ENCODE data around the gene GPRC5A.

Gene GPRC5A

GRCh38 chr12:12954356-12954755 lies 63.0 kb downstream of the GPRC5A start:
- Histone ChIP-seq H3K9me3 (ENCODE audit: low read length) (no peaks in the 10 kb centered on the region), H3K36me3 (ENCODE audit: insufficient read depth, low read length) (no peaks in the 10 kb centered on the region), H3K4me3 (ENCODE audit: low read depth in 1 of 2, low read length in 2 of 2) (no peak overlapping the region), H3K27me3 (ENCODE audit: control insufficient read depth in 1 of 2, insufficient read depth in 2 of 2, low read length in 2 of 2) (no peaks in the 10 kb centered on the region), H3K27ac (ENCODE audit: low read depth, low read length) (no peak overlapping the region), H3K4me1 (ENCODE audit: insufficient read depth, low read length) (no peaks in the 10 kb centered on the region), H3K9ac (ENCODE audit: low read length) (no peak overlapping the region)

GRCh38 chr12:12954878-12955625 lies 63.7 kb downstream of the GPRC5A start:
- Histone ChIP-seq H3K27ac (ENCODE audit: low read depth, low read length) (no peak overlapping the region), H3K27me3 (ENCODE audit: control insufficient read depth in 1 of 2, insufficient read depth in 2 of 2, low read length in 2 of 2) (no peaks in the 10 kb centered on the region), H3K36me3 (ENCODE audit: insufficient read depth, low read length) (no peaks in the 10 kb centered on the region), H3K4me3 (ENCODE audit: low read depth in 1 of 2, low read length in 2 of 2) (no peak overlapping the region), H3K9me3 (ENCODE audit: low read length) (no peaks in the 10 kb centered on the region), H3K9ac (ENCODE audit: low read length) (no peak overlapping the region), H3K4me1 (ENCODE audit: insufficient read depth, low read length) (no peaks in the 10 kb centered on the region)

- Histone ChIP-seq H3K4me3 (ENCODE audit: low read depth in 1 of 2, low read length in 2 of 2) (no peak overlapping the region), H3K4me1 (ENCODE audit: insufficient read depth, low read length) (no peaks in the 10 kb centered on the region), H3K9ac (ENCODE audit: low read length) (no peak overlapping the region), H3K9me3 (ENCODE audit: low read length) (no peaks in the 10 kb centered on the region), H3K36me3 (ENCODE audit: insufficient read depth, low read length) (no peaks in the 10 kb centered on the region), H3K27me3 (ENCODE audit: control insufficient read depth in 1 of 2, insufficient read depth in 2 of 2, low read length in 2 of 2) (no peaks in the 10 kb centered on the region), H3K27ac (ENCODE audit: low read depth, low read length) (no peak overlapping the region)
These were observed 67.5 kb downstream of the GPRC5A start for GRCh38 chr12:12958886-12959285.

- H3K4me3 ChIP-seq (ENCODE audit: low read depth in 1 of 2, low read length in 2 of 2), result no peak overlapping the region
- H3K4me1 ChIP-seq (ENCODE audit: insufficient read depth, low read length), result no peaks in the 10 kb centered on the region
- no peaks in the 10 kb centered on the region for H3K9me3 ChIP-seq (ENCODE audit: low read length)
- no peaks in the 10 kb centered on the region for H3K27me3 ChIP-seq (ENCODE audit: control insufficient read depth in 1 of 2, insufficient read depth in 2 of 2, low read length in 2 of 2)
- H3K36me3 ChIP-seq (ENCODE audit: insufficient read depth, low read length), result no peaks in the 10 kb centered on the region
- no peak overlapping the region for H3K27ac ChIP-seq (ENCODE audit: low read depth, low read length)
- H3K9ac ChIP-seq (ENCODE audit: low read length), result no peak overlapping the region
These were observed 69.4 kb downstream of the GPRC5A start for GRCh38 chr12:12960639-12961209.

- H3K27ac ChIP-seq (ENCODE audit: low read depth, low read length), result no peak overlapping the region
- no peaks in the 10 kb centered on the region for H3K4me1 ChIP-seq (ENCODE audit: insufficient read depth, low read length)
- no peaks in the 10 kb centered on the region for H3K27me3 ChIP-seq (ENCODE audit: control insufficient read depth in 1 of 2, insufficient read depth in 2 of 2, low read length in 2 of 2)
- H3K36me3 ChIP-seq (ENCODE audit: insufficient read depth, low read length), result peaks cover 6% of the 10 kb centered on the region
- no peak overlapping the region for H3K4me3 ChIP-seq (ENCODE audit: low read depth in 1 of 2, low read length in 2 of 2)
- no peaks in the 10 kb centered on the region for H3K9me3 ChIP-seq (ENCODE audit: low read length)
- no peak overlapping the region for H3K9ac ChIP-seq (ENCODE audit: low read length)
These were observed 72.9 kb downstream of the GPRC5A start for GRCh38 chr12:12964255-12964654.

- H3K27me3 ChIP-seq (ENCODE audit: control insufficient read depth in 1 of 2, insufficient read depth in 2 of 2, low read length in 2 of 2), result no peaks in the 10 kb centered on the region
- H3K4me3 ChIP-seq (ENCODE audit: low read depth in 1 of 2, low read length in 2 of 2), result no peak overlapping the region
- no peaks in the 10 kb centered on the region for H3K9me3 ChIP-seq (ENCODE audit: low read length)
- H3K27ac ChIP-seq (ENCODE audit: low read depth, low read length), result no peak overlapping the region
- H3K4me1 ChIP-seq (ENCODE audit: insufficient read depth, low read length), result no peaks in the 10 kb centered on the region
- peaks cover 6% of the 10 kb centered on the region for H3K36me3 ChIP-seq (ENCODE audit: insufficient read depth, low read length)
- no peak overlapping the region for H3K9ac ChIP-seq (ENCODE audit: low read length)
These were observed 74.5 kb downstream of the GPRC5A start for GRCh38 chr12:12965836-12966235.
